ENCODE data around the gene ACAP3. TPM values are rescaled to one million over a fixed set of nuclear protein-coding genes. Genes with fewer than 3 reads are reported as not detected.
"Not testable (repeated sequence)": the region's sequence is repeated elsewhere in the genome, so short reads cannot be mapped to it uniquely, and the experiment has no call there.

Gene ACAP3
- total RNA-seq, 3 donors from 2014 or later, result 42.1 to 76.9 (median 44.8) TPM

DNA sequence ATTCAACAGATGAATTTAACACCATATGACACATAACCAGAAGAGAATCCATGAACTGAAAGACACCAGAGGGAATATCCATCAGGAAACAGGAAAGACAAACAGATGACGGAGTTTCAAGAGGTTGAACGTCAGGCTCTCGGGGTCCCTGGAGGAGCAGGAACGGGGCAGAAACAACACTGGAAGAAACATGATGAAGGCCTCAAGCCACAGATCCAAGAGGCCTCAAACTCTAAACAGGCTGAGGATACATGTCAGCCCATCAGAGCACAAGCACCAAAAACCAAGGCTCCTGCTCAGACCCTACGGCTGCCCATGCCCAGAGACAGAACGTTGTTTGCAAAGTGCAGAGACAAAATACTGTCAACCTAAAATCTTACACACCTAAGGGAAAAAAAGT is 9.7 kb upstream of the ACAP3 start:
- Histone ChIP-seq H3K4me1 (ENCODE audit: low read depth) (no peaks in the 10 kb centered on the region), H3K9me3 (no peaks in the 10 kb centered on the region), H3K4me3 (no peak overlapping the region), H3K36me3 (ENCODE audit: low read depth) (peaks cover 10% of the 10 kb centered on the region)
- TF ChIP-seq CTCF (IDR thresholded peaks at IDR 0.05), result no peak
- DNase-seq, result no peak
- intact Hi-C loops (cut with DNase I, micrococcal nuclease), result no loop called here
- no peak for ATAC-seq

DNA sequence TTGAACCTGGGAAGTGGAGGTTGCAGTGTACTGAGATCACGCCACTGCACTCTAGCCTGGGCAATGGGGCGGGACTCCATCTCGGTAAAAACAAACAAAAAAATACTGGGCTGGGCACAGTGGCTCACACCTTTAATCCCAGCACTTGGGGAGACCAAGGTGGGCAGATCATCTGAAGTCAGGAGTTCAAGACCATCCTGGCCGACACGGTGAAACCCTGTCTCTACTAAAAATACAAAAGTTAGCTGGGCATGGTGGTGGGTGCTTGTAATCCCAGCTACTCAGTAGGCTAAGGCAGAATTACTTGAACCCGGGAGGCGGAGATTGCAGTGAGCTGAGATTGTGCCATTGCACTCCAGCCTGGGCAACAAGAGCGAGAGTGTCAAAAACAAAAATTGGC is 8.5 kb upstream of the ACAP3 start:
- intact Hi-C loops (cut with DNase I, micrococcal nuclease); DNase-seq; H3K4me1 ChIP-seq (ENCODE audit: low read depth); H3K36me3 ChIP-seq (ENCODE audit: low read depth); ATAC-seq; H3K4me3 ChIP-seq; H3K9me3 ChIP-seq: not testable (repeated sequence)

- no peak for TF ChIP-seq CTCF (IDR thresholded peaks at IDR 0.05)
- no peak for DNase-seq
- no peak overlapping the region for H3K4me3 ChIP-seq
- no peaks in the 10 kb centered on the region for H3K4me1 ChIP-seq (ENCODE audit: low read depth)
- no peak for ATAC-seq
- peaks cover 10% of the 10 kb centered on the region for H3K36me3 ChIP-seq (ENCODE audit: low read depth)
- no peaks in the 10 kb centered on the region for H3K9me3 ChIP-seq
- intact Hi-C loops (cut with DNase I, micrococcal nuclease), result no loop called here
Observed at GRCh38 chr1:1315435-1315954, 7.8 kb upstream of the ACAP3 start.

DNA sequence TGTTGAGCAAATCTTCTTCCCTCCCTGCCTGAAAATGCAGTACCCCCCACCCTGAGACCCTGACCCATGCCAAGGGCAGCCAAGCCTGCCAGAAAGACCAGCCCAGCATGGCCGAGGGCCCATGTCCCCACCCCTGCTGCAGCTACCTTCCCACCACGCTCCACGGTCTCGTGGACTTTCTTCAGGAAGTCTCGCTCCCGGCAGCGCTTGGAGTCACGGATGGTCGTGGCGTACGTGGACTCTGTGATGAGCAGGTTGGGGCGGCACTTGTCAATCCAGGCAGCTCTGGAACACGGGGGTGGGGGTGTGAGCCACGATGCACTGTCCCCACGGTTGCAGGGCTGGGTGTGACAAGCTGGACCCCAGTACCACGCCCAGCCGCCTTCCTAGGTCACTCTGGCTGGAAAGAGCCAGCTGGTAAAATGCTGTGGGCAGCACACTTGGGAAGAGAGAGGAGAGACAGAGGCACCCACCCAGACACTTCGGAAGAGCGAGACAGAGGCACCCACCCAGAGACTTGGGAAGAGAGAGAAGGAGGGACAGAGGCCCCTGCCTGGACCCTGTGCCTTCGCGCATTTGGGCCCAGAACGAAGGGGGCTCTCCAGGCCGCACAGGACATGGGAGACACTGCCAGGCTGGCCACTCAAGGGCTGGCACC is 7.1 kb upstream of the ACAP3 start:
- no peak for TF ChIP-seq CTCF (IDR thresholded peaks at IDR 0.05)
- Histone ChIP-seq H3K4me3 (no peak overlapping the region), H3K36me3 (ENCODE audit: low read depth) (peaks cover 10% of the 10 kb centered on the region), H3K4me1 (ENCODE audit: low read depth) (peaks cover 2% of the 10 kb centered on the region), H3K9me3 (no peaks in the 10 kb centered on the region)
- DNase-seq (no peak), ATAC-seq (no peak)
- intact Hi-C loops (cut with DNase I, micrococcal nuclease), result no loop called here

DNA sequence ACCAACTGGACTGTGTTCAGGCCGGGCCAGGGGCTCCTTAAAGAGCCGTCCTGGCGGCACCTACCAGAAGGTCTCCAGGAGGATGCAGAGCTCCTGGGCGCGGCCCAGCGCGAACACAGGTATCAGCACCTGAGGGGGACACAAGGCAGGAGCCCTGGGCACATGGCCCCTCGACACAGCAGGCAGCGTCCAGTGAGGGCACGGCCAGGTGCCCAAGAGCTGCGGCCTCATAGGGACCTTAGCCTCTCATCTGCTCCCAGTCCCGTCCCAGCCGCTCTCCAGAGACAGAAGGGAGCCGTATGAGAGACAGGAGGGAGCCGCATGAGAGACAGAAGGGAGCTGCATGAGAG is 6.5 kb upstream of the ACAP3 start:
- ATAC-seq (no peak), DNase-seq (no peak)
- H3K36me3 ChIP-seq (ENCODE audit: low read depth), result peaks cover 10% of the 10 kb centered on the region
- TF ChIP-seq CTCF (IDR thresholded peaks at IDR 0.05), result no peak
- peaks cover 8% of the 10 kb centered on the region for H3K4me1 ChIP-seq (ENCODE audit: low read depth)
- intact Hi-C loops (cut with DNase I, micrococcal nuclease), result no loop called here
- no peak overlapping the region for H3K4me3 ChIP-seq
- H3K9me3 ChIP-seq, result no peaks in the 10 kb centered on the region

DNA sequence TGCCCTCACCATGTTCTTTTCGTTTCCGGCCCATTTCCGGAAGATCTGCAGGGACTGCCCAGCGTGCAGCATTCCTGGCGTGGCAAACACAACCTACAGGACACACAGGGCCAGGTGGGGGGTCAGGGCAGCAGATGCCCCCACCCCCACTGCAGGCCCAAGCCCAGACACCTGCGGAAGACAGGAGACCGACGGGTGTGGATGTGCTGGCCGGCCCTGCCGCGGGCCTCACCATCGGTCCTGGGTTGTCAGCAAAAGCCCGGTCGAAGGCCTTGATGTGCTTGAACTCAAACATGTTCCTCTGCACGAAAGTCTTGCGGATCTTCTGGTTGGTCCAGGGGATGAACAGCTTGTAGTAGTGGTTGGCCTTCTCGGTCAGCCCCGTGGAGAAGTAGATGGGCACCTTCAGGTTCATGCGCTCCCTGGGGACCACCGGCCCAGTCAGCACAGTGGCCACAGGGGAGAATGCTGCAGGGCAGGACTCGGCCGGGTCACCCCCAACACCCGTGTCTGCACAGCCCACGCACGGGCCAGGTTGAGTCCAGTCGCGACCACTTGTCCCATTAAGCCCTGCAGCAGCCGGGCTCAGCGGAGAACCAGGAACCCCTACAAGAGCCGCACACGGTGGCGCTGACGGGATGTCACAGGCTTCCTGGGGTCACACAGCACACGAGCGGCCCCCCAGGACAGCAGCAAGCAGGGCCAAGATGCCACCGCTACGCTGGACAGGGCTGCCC is 5.9 kb upstream of the ACAP3 start:
- Histone ChIP-seq H3K4me1 (ENCODE audit: low read depth) (peaks cover 11% of the 10 kb centered on the region), H3K4me3 (no peak overlapping the region), H3K36me3 (ENCODE audit: low read depth) (peaks cover 10% of the 10 kb centered on the region), H3K9me3 (no peaks in the 10 kb centered on the region)
- no peak for TF ChIP-seq CTCF (IDR thresholded peaks at IDR 0.05)
- intact Hi-C loops (cut with DNase I, micrococcal nuclease), result no loop called here
- ATAC-seq (no peak), DNase-seq (no peak)

Data from mucosa of descending colon (tissue), 3 donors.